HCT116 (cell line): ENCODE data around the gene GRM4. TPM values are rescaled to one million over a fixed set of nuclear protein-coding genes. Genes with fewer than 3 reads are reported as not detected.

ENCODE experiments used
- ATAC-seq: fragments of 200-7000 bp; cut with Tn5 transposase; 2 replicates; pipeline ENCODE4 v1.9.1; 2020; ENCODE audit warnings: mild to moderate bottlenecking, moderate library complexity
- BruUV-seq: library from RNA; stranded (reverse); fragments of 400-500 nt; replicated peaks from 2 replicates; lab custom pipeline; 2021; lab: Mats Ljungman, UMichigan
- CTCF ChIA-PET: fragments of 300-600 bp; sonication (Branson Sonifier 250); formaldehyde crosslinking; loops from one replicate; lab custom pipeline; 2021; ENCODE audit warnings: antibody characterized with exemption; lab: Charles Lee
- POLR2A ChIA-PET: fragments of 300-600, 350-600 bp; sonication (Branson Sonifier 250); formaldehyde crosslinking; loops from one replicate; lab custom pipeline; 2021; ENCODE audit warnings: antibody characterized with exemption; lab: Charles Lee
- RAD21 ChIA-PET, 2 experiments: fragments of 300-600 bp; sonication (Branson Sonifier 250); formaldehyde crosslinking; loops; one replicate each; lab custom pipeline; 2023; ENCODE audit warnings: low total read pairs in 2 of 2; ENCODE audit not compliant: uncharacterized antibody in 2 of 2, unreplicated experiment in 2 of 2, low non-redundant PET in 1 of 2; lab: Charles Lee
- DNase-seq: peaks from one replicate; pipeline ENCODE4 v3.0.0-alpha.2; 2010; ENCODE audit warnings: low read depth, low spot score
- H2AFZ ChIP-seq: fragments of 200-600 bp; shearing (Covaris generic), sonication (generic); 2 replicates; pipeline ENCODE4 v1.6.1; 2017; ENCODE audit warnings: low read depth, mixed run types, mixed read lengths, antibody characterized with exemption, low read length; ENCODE audit not compliant: poor library complexity, severe bottlenecking
- H3K27ac ChIP-seq: 2 replicates; pipeline ENCODE4 v1.5.1; 2012; ENCODE audit warnings: low read depth, low read length
- H3K27me3 ChIP-seq: fragments of 200-600 bp; sonication (generic); 2 replicates; pipeline ENCODE4 v1.6.1; 2016; ENCODE audit warnings: mixed run types, low read length, mixed read lengths; ENCODE audit not compliant: insufficient read depth
- H3K36me3 ChIP-seq, 2 experiments: fragments of 200-500 bp in 1 of 2; fragments of 200-600 bp in 1 of 2; sonication (Bioruptor generic) in 1 of 2; sonication (generic) in 1 of 2; 2 replicates each; pipeline versions ENCODE4 v1.5.1 to v1.6.1; 2014 to 2016; ENCODE audit warnings: low read length in 2 of 2, inconsistent platforms in 1 of 2, mixed read lengths in 1 of 2, mixed run types in 1 of 2; ENCODE audit not compliant: insufficient read depth in 2 of 2, control insufficient read depth in 1 of 2
- H3K4me1 ChIP-seq, 2 experiments: fragments of 200-600 bp in 1 of 2; sonication (generic) in 1 of 2; 2 replicates each; pipeline versions ENCODE4 v1.5.1 to v1.6.1; 2012 to 2017; ENCODE audit warnings: low read length in 2 of 2, inconsistent platforms in 1 of 2, mild to moderate bottlenecking in 1 of 2, mixed read lengths in 1 of 2, mixed run types in 1 of 2, moderate library complexity in 1 of 2; ENCODE audit not compliant: insufficient read depth in 2 of 2, control insufficient read depth in 1 of 2
- H3K4me2 ChIP-seq: fragments of 200-600 bp; sonication (generic); 2 replicates; pipeline ENCODE4 v1.6.1; 2017; ENCODE audit warnings: mixed run types, low read length, mixed read lengths
- H3K4me3 ChIP-seq, 2 experiments: fragments of 200-600 bp in 1 of 2; sonication (generic) in 1 of 2; replicated peaks in 1 of 2; 2 replicates each; pipeline ENCODE4 v1.5.1; 2011 to 2016; ENCODE audit warnings: low read length in 2 of 2, control low read depth in 1 of 2, low read depth in 1 of 2, mild to moderate bottlenecking in 1 of 2, mixed read lengths in 1 of 2, mixed run types in 1 of 2
- H3K79me2 ChIP-seq: fragments of 200-600 bp; sonication (generic); 2 replicates; pipeline ENCODE4 v1.6.1; 2017; ENCODE audit warnings: mild to moderate bottlenecking, mixed run types, low read length, moderate library complexity, mixed read lengths; ENCODE audit not compliant: insufficient read depth
- H3K9ac ChIP-seq: fragments of 200-600 bp; sonication (generic); 2 replicates; pipeline ENCODE4 v1.6.1; 2016; ENCODE audit warnings: low read length, mixed read lengths
- H3K9me2 ChIP-seq: fragments of 200-600 bp; sonication (generic), shearing (Covaris generic); 2 replicates; pipeline ENCODE4 v1.6.1; 2017; ENCODE audit warnings: mixed run types, mild to moderate bottlenecking, moderate library complexity; ENCODE audit not compliant: insufficient read depth
- H3K9me3 ChIP-seq, 2 experiments: fragments of 200-500 bp in 1 of 2; fragments of 200-600 bp in 1 of 2; sonication (Bioruptor generic) in 1 of 2; sonication (generic) in 1 of 2; 2 replicates each; pipeline ENCODE4 v1.6.1; 2014 to 2017; ENCODE audit warnings: low read length in 2 of 2, mixed read lengths in 2 of 2, inconsistent platforms in 1 of 2, low read depth in 1 of 2, mild to moderate bottlenecking in 1 of 2, mixed run types in 1 of 2, moderate library complexity in 1 of 2; ENCODE audit not compliant: control insufficient read depth in 1 of 2, insufficient read depth in 1 of 2
- H4K20me1 ChIP-seq: fragments of 200-600 bp; sonication (generic), shearing (Covaris generic); 2 replicates; pipeline ENCODE4 v1.6.1; 2017; ENCODE audit warnings: mixed run types, mild to moderate bottlenecking, moderate library complexity; ENCODE audit not compliant: insufficient read depth
- ATF3 ChIP-seq: IDR thresholded peaks from 2 replicates; pipeline ENCODE4 v1.6.1; 2012
- CTCF ChIP-seq, 3 experiments: fragments of 200-600 bp in 1 of 3; sonication (generic) in 1 of 3; IDR thresholded peaks in 2 of 3; conservative IDR thresholded peaks in 1 of 3; 2 replicates each; pipeline ENCODE4 v1.5.1; 2012 to 2017; ENCODE audit warnings: low read depth in 2 of 3, low read length in 2 of 3, antibody characterized with exemption in 1 of 3, borderline replicate concordance in 1 of 3, control low read depth in 1 of 3, mild to moderate bottlenecking in 1 of 3, mixed read lengths in 1 of 3, mixed run types in 1 of 3, moderate library complexity in 1 of 3; ENCODE audit not compliant: insufficient read depth in 1 of 3
- ELF1 ChIP-seq: IDR thresholded peaks from 2 replicates; pipeline ENCODE4 v1.6.1; 2012; ENCODE audit warnings: low read depth, borderline replicate concordance
- EZH2 ChIP-seq: fragments of 200-600 bp; sonication (generic); IDR thresholded peaks from 2 replicates; pipeline ENCODE4 v1.6.1; 2017; ENCODE audit warnings: antibody characterized with exemption, mixed run types
- FOSL1 ChIP-seq: IDR thresholded peaks from 2 replicates; pipeline ENCODE4 v1.6.1; 2012; ENCODE audit warnings: low read depth
- MAX ChIP-seq: IDR thresholded peaks from 2 replicates; pipeline ENCODE4 v1.6.1; 2012
- POLR2A ChIP-seq: IDR thresholded peaks from 2 replicates; pipeline ENCODE4 v1.7.0; 2011; ENCODE audit warnings: borderline replicate concordance; ENCODE audit not compliant: insufficient read depth, insufficient read length; ENCODE audit errors: extremely low read depth
- POLR2AphosphoS5 ChIP-seq: IDR thresholded peaks from 2 replicates; pipeline ENCODE4 v1.6.1; 2011; ENCODE audit warnings: mild to moderate bottlenecking, low read depth, low read length, moderate library complexity
- RAD21 ChIP-seq: IDR thresholded peaks from 2 replicates; pipeline ENCODE4 v1.6.1; 2012; ENCODE audit warnings: low read depth, mild to moderate bottlenecking
- REST ChIP-seq: IDR thresholded peaks from 2 replicates; pipeline ENCODE4 v1.6.1; 2012; ENCODE audit warnings: low read depth
- SP1 ChIP-seq: IDR thresholded peaks from 2 replicates; pipeline ENCODE4 v1.6.1; 2012; ENCODE audit warnings: low read depth
- TCF7L2 ChIP-seq: IDR thresholded peaks from 2 replicates; pipeline ENCODE4 v1.7.0; 2011; ENCODE audit warnings: borderline replicate concordance, inconsistent platforms; ENCODE audit not compliant: insufficient read depth, insufficient read length; ENCODE audit errors: extremely low read depth
- intact Hi-C: fragments of 100-400 bp; cut with micrococcal nuclease; formaldehyde crosslinking; loops from 2 replicates; pipeline ENCODE4 v1.10.0; 2022
- total RNA-seq: library from RNA; stranded (reverse); gene quantifications from one replicate; pipeline ENCODE4 v1.2.1, GENCODE V29; 2021; ENCODE audit not compliant: unreplicated experiment

GRM4 gene
- total RNA-seq, 1 experiment from 2014 or later = 2.6 TPM

GRCh38 chr6:33981421-33981820 lies 164.5 kb downstream of the GRM4 start:
- Histone ChIP-seq H3K27ac (no peak overlapping the region), H3K79me2 (no peaks in the 10 kb centered on the region), H3K4me1 (peaks cover 6 to 15% of the 10 kb centered on the region in 2 experiments; a peak in 3 of 4 replicates), H3K4me2 (no peak overlapping the region), H3K9me3 (no peaks in the 10 kb centered on the region), H3K36me3 (no peaks in the 10 kb centered on the region), H3K27me3 (no peaks in the 10 kb centered on the region), H3K9me2 (no peaks in the 10 kb centered on the region), H3K9ac (no peak overlapping the region), H2AFZ (no peak overlapping the region), H4K20me1 (no peaks in the 10 kb centered on the region), H3K4me3 (no peak overlapping the region)
- no peak for ATAC-seq
- intact Hi-C loops = no loop called here
- ChIA-PET RAD21 (no interaction called here), POLR2A (no interaction called here), CTCF (no interaction called here)
- no peak for DNase-seq
- no peak for TF ChIP-seq POLR2AphosphoS5
- no peak for TF ChIP-seq REST
- TF ChIP-seq EZH2 = no peak
- no peak for TF ChIP-seq FOSL1
- TF ChIP-seq MAX = no peak
- TF ChIP-seq ELF1 = no peak
- no peak for TF ChIP-seq ATF3
- TF ChIP-seq CTCF (IDR thresholded peaks at IDR 0.05 in 2 of 3, conservative IDR thresholded peaks at IDR 0.05 in 1 of 3; ENCODE audit: borderline replicate concordance in 1 of 3, insufficient read depth in 1 of 3, low read depth in 2 of 3, low read length in 2 of 3) = no peak
- TF ChIP-seq POLR2A = no peak
- no peak for TF ChIP-seq RAD21
- no peak for TF ChIP-seq SP1
- no peak for TF ChIP-seq TCF7L2
- no TSS peak for BruUV-seq
